Measurements from ENCODE around the gene SCARB1.
A peak's percentile ranks its signal among the peaks of the same experiment; 100 is the strongest.

The SCARB1 gene

GRCh38 chr12:124821252-124822200, 42.1 kb downstream of the SCARB1 start:
- no peak for DNase-seq (ENCODE audit: low read depth)

DNA sequence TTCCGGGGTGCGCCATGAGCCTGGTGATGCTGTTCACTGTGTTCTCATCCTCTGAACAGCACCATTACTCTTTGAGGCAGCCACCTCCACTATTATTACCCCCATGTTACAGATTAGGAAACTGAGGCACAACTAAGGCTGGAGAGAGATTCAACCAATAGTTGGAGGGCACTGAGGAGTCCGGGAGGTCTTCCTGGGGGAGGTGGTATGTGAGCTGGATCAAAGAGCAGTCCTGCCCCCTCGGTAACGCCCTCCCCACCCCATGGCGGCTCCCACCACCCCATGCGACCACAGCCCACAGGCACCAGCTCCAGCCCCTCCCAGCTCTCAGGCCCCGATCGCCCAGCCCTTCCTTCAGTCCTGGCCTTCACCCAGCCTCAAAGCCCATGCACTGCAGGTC, 43.5 kb downstream of the SCARB1 start:
- DNase-seq (ENCODE audit: low read depth), result no peak

DNA sequence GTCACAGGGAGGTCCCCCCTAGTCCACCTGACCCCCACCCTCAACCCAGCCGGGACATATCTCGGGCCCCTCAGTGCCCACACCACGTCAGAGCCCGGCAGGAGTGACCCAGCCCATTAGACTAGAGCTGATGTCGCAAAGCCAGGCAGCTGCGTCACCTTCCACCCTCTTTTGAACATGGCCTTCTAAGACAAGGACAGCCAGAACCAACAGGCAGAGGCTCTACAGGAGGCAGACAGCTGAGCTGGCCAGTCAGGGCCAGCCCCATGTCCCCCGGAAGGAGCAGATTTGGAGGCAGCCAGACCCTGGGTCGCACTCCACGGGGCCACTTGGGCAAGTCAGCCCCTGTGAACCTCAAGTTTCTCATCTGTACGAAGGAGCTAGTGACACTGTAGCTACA, 44.1 kb downstream of the SCARB1 start:
- DNase-seq (ENCODE audit: low read depth), result no peak

DNA sequence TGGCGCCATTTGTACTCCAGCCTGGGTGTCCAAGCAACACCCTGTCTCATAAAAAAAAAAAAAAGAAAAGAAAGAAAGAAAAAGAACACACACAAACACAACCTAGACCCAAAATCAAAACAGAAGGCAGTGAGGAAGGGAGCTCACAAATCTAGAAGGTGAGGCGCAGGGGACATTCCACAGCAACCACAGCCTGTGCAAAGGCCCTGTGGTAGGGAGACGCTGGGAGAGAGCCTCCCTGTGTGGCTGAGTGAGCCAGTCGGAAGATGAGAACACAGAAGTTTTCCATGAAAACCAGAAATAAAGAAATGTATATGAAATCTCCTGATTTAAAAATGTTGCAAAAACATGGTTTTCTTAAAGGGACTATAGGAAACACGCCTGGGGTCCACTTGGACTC, 44.6 kb downstream of the SCARB1 start:
- no peak for DNase-seq (ENCODE audit: low read depth)

DNA sequence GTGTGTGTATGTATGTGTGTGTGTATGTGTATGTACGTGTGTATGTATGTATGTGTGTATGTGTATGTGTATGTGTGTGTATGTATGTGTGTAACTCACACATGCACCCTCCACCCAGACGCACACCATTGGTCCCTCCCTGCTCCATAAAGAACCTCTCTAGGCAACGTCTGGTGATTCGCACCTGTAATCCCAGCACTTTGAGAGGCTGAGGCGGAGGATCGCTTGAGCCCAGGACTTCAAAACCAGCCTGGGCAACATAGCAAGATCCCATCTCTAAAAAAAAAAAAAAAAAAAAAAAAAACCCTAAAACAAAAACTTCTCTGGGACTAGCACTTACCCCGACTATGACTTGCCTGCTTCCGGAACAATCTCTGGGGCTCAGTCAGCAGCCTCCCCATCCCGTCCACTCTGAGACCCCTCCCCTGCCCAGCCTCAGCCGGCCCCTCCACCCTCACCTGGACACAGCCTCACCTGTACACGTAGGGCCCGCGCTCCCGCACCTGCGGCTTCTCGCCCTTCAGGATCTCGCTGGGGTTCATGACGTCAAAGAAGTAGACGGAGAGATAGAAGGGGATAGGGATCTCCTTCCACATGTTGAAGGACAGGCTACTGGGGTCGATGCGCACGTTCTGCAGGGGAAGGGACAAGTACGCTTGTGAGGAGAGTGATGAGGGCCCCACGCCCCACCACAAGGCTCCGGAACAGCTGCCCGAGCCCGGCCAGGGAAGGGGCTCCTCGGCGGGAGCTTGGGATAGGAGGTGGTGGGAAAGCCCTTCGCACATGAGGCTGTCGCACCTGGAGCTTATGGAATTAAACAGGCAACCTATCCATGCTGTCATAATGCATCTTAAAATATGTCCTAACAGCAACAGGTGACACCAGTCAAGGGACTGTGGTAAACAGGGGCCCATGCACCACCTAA, 46.3 kb downstream of the SCARB1 start:
- no peak for DNase-seq (ENCODE audit: low read depth)

DNA sequence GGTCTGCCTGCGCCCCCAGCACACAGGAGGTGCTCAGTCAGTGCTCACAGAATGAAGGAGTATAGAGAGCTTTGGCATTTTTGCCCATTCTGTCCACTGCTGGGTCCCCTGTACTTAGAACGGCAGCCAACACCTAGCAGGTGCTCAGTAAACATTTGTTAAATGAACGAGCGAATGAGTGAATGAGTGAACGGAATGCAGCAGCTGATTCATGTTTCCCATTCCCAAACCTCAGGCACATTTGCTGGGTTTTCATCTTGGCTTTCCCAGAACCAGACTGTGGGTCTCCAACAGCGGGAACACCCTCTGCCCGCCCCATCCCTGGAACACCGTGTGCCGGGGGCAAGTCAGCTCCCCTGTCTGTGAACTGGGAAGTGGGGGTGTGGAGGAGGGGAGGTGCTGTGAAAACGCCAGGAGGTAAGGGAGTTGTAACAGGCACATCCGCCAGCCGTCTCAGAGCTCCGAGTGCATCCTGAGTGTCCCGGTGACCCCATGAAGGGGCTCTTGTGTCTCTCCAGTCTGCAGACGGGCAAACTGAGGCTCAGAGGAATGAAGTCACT, 47.3 kb downstream of the SCARB1 start:
- DNase-seq (ENCODE audit: low read depth), result no peak

- no peak for DNase-seq (ENCODE audit: low read depth)
These were observed 48.7 kb downstream of the SCARB1 start for GRCh38 chr12:124814741-124815613.

DNA sequence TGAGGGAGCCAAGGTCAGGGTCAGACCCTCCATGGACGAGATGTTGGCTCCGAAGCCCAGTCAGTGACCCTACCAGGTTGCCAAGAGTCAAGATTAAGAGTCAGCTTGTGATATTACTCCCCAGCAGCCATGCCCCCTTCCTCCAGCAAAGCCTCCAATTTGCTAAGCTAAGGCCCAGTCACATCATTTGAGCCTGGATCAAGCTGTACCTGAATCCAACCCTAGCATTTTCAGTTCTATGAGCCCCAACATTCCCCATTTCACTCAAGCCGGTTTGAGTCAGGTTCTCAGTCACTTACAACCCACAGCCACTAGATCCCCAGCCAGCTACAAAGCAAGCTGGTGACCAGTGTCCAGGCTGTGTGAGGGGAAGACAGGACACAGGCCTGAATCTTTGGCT, 49.9 kb downstream of the SCARB1 start:
- no peak for DNase-seq (ENCODE audit: low read depth)

DNA sequence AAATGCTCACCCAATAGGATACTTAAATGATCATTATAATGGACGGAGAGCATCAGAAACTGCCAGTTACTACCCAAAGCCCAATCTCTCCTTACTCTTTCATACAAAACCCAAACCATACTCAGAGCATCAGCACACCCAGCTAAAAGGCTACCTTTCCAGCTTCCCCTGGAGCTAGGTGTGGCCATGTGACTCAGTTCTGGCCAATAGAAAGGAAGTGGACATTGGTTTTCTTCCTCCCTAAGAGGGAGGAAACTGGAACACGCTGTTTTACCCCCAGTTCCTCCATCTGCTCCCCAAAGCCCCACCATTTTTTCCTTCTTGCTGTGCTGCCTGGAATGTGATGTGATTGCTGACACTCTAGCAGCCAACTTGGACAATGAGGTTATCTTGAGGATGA, 50.7 kb downstream of the SCARB1 start:
- DNase-seq (ENCODE audit: low read depth), result no peak

DNA sequence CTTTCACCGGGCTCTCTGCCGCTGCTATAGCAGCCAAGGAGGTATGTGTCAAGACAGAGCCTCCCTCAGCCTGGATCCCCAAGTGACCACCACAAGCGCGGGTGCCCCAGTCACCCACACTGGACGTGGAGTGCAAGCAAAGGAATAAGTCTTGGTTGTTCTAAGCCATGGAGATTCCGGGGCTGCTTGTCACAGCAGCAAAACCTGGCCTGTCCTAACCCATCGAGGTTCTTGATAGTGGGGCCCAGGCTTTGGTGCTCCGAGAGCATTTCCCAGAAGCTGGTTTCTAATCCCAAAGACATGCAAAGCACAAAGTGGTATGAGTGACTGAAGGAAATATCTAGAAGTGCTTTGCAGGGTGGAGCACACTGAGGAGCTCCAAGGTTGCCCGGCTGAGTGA, 51.3 kb downstream of the SCARB1 start:
- no peak for DNase-seq (ENCODE audit: low read depth)

- DNase-seq (ENCODE audit: low read depth), result no peak
These were observed 52.0 kb downstream of the SCARB1 start for GRCh38 chr12:124811633-124812032.

GRCh38 chr12:124809878-124810277, 53.8 kb downstream of the SCARB1 start:
- no peak for DNase-seq (ENCODE audit: low read depth)

GRCh38 chr12:124809391-124809790, 54.3 kb downstream of the SCARB1 start:
- DNase-seq (ENCODE audit: low read depth), result no peak

GRCh38 chr12:124808272-124808671, 55.4 kb downstream of the SCARB1 start:
- peak; percentile 66 for DNase-seq (ENCODE audit: low read depth)

DNA sequence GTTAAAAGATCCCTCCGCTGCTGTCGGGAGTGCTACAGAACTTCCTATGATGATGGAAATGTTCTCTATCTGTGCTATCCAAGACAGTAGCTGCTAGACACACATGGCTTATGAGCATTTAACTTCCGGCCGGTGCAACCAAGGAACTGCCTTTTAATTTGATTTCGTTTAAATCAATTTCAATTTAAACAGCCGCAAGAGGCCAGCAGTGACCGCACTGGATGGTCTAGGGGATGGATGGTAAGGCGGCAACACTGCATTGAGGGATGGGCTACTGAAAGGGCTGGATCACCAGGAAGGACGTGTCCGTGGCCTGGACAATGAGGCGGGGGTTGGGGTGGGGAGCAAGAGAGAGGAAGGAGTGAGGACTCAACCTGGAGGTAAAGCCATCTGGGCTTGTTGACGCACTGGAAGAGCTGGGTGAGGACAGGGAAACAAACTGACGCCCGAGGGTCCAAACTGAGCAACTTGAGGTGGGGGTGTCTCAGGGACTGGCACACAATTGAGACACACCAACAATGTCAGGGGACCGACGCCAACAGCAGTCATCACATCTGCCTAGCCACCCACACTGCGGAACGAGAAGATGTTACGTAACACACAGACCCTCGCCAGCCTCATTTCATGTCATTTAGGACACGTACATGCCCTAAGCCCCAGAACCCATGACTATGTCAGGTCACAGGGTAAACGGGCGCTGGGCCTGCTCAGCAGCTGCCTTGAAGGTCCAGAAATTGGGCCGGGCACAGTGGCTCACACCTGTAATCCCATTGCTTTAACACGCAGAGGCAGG, 57.6 kb downstream of the SCARB1 start:
- no peak for DNase-seq (ENCODE audit: low read depth)

DNA sequence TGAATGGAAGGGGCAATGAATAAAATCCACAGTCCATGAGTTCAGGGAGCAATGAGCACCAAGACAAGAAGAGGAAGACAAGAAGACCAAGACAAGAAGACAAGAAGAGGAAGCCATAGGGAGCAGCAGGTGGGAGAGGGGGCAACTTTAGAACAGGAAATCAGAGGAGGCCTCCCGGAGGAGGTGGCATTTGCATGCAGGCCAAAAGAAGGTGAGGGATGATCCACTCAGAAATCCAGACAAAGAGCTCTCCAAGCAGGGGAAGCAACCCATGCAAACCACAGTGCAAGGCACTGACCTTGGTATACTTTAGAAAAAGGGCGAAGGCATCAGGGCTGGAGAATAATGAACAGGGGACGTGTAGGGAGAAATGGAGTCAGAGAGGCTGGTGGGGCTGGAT, 58.6 kb downstream of the SCARB1 start:
- DNase-seq (ENCODE audit: low read depth), result no peak

- DNase-seq (ENCODE audit: low read depth), result no peak
These were observed 59.5 kb downstream of the SCARB1 start for GRCh38 chr12:124804011-124804621.

GRCh38 chr12:124802361-124802760, 61.3 kb downstream of the SCARB1 start:
- no peak for DNase-seq (ENCODE audit: low read depth)

- no peak for DNase-seq (ENCODE audit: low read depth)
These were observed 63.2 kb downstream of the SCARB1 start for GRCh38 chr12:124800506-124800905.

GRCh38 chr12:124797321-124797720, 66.3 kb downstream of the SCARB1 start:
- no peak for DNase-seq (ENCODE audit: low read depth)
